Measurements from ENCODE around the gene CFAP46. TPM values are rescaled to one million over a fixed set of nuclear protein-coding genes. Genes with fewer than 3 reads are reported as not detected.
"Not testable (repeated sequence)": the region's sequence is repeated elsewhere in the genome, so short reads cannot be mapped to it uniquely, and the experiment has no call there.

CFAP46 gene
- total RNA-seq, 1 experiment from 2014 or later, result not detected

DNA sequence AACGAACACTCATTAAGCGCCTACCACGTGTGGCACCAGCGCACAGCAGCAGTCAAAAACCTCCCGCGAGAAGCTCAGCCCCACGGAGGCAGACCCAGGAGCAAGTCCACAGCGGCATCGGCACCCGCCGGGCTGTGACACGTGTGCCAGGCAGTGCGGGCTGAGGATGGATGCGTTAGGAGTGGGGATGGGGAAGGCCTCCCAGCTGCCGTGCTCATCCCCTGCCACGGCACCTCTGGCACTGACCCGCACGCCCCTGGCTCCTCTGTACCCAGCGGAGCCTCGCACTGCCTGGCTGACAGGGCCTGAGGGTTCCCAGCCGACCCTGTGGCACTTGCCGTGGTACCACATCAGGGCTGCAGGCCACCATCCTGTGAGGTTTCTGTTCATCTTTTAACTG lies 16.8 kb downstream of the CFAP46 start:
- in situ Hi-C loops (cut with HindIII; ENCODE audit: low pct_unique_long_range_greater_than_20kb, low sequenced_read_pairs), result loop anchor here (25.0 kb wide), 1 partner anchor 212 kb away; no protein-coding TSS in a partner anchor
- DNase-seq (ENCODE audit: low read depth, low spot score), result no peak

DNA sequence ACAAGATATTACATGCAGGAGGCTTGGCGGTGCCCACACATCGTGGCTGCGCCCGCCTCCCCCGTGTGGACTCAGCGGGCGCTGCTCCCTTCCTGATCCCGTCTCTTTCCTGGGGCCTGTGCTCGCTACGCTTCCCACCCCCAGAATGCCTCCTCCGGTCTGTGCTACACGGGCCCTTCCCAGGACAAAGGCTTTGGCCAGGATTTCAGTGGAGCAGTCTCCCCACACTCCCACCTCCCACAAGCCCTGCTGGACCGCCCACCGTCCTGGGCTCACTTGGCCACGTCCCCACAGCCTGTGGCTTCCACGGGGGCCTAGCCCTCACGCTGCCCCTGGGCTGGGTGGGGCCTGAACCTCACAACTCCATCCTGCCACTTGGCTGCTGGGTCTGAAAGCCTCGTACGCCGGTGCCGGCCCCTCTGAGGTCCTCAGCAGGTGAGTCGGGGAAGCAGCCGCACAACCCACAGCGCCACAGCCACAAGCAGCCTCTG lies 17.3 kb downstream of the CFAP46 start:
- DNase-seq (ENCODE audit: low read depth, low spot score), result no peak
- in situ Hi-C loops (cut with HindIII; ENCODE audit: low pct_unique_long_range_greater_than_20kb, low sequenced_read_pairs), result loop anchor here (25.0 kb wide), 1 partner anchor 212 kb away; no protein-coding TSS in a partner anchor

DNA sequence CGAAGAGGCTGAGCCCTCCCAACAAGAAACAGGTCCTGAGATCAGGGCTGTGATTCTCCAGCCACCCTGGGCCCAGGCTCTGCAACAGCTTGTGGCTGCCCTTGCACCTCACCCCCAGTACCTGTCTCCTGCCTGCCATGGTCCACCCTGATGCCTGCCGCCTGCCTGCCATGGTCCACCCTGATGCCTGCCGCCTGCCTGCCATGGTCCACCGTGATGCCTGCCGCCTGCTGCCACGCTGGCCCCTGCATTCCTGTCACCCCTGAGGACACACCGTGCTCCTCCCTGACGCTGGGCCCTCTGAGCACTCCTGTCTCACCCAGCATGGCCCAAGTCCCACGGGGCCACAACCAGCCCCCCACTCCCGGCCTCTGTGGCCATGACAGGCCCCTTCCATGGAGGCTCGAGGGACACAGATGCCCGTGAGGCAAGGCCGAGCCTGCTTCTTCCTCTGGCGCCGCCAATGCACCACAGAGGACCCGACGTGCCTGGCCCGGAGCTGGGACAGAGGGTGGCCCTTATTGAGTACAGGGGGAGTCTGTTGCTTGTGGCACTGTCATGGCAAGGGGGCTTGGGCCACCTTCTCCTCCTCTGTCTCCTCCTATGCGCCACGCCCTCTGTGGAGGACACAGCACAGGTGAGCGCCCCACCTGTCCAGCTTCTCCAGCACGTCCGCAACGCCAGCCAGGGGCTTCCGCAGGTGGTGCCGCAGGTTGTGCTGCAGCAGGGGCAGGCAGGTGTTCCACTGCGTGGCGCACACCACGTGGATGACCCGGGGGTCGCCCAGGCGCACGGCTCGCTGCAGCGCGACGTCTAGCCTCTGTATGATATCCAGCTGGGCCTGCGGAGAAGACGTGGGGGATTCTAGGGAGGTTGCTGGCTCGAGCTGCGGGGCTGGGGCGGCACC lies 18.1 kb downstream of the CFAP46 start:
- no peak for DNase-seq (ENCODE audit: low read depth, low spot score)
- in situ Hi-C loops (cut with HindIII; ENCODE audit: low pct_unique_long_range_greater_than_20kb, low sequenced_read_pairs), result no loop called here

DNA sequence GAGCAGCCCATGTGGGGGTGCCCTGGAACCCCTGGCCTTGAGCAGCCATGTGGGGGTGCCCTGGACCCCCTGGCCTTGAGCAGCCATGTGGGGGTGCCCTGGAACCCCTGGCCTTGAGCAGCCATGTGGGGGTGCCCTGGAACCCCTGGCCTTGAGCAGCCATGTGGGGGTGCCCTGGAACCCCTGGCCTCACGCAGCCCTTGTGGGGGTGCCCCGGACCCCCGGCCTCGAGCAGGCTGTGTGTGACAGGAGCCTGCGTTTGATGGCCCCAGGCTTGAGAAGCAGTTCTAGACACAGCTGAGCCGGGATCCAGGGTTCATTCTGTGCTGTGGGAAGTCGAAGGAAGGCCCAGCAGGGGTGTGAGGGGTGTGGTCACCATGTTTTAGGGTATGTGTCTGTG lies 19.0 kb downstream of the CFAP46 start:
- in situ Hi-C loops (cut with HindIII; ENCODE audit: low pct_unique_long_range_greater_than_20kb, low sequenced_read_pairs); DNase-seq (ENCODE audit: low read depth, low spot score): not testable (repeated sequence)

DNA sequence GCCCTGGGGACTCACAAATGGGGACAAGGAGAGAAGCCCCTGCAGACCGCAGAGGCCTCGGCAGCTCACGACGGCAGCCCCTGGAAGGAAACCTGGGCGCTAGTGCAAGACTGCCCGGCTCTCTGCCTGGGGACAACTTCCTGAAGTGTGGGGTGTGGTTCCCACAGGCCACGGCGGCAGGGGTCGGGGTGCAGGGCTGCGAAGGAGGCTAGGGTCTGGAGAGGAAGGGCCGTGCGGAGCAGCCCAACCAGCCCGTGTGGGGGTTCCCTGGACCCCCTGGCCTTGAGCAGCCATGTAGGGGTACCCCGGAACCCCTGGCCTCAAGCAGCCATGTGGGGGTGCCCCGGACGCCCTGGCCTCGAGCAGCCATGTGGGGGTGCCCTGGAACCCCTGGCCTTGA lies 19.5 kb downstream of the CFAP46 start:
- no peak for DNase-seq (ENCODE audit: low read depth, low spot score)
- in situ Hi-C loops (cut with HindIII; ENCODE audit: low pct_unique_long_range_greater_than_20kb, low sequenced_read_pairs), result no loop called here

DNA sequence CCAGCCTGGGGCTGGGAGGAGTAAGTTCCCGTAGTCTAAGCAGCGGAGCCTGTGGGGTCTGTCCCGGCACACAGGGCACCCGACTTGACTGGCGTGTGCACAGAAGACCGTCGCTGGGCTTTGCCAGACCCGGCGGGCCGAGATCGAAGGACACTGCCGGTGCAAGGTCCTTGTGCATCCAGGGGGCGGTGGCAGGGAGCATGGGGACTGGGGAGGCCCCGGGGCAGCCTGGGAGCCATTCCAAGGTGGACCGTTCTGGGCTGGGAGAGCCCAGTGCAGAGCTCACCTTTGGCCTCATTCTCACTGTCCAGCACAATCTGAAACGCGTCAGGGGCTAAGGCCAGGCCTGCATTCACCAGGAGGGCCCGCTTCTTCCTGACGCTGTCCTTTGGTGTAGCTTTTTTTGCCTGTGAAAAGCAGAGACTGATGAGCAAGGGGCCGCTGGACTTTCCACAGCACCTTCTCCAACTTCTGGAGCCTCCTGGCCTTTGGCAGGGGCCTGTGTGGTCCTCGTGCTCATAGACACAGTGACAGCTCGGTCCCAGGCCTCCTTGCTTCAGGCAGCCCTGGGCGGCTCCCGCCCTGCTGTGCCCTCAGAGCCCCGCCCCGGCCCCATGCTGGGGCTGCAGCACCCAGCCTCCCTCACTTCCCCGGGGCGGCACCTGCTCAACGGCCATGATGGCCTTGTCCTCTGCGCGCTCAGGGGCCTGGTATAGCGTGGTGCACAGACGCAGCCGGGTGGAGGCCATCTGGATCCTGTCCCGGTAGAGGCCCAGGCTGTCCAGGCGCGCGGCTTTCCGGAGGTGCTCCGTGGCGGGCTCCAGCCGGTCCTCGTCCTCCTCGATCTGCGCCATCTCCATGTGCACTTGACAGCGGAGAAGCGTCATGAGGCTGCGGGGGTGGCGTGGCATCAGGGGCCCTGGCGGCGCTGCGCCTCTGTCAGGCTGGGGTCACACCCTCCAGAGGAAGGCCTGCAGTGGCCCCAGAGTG lies 20.3 kb downstream of the CFAP46 start:
- in situ Hi-C loops (cut with HindIII; ENCODE audit: low pct_unique_long_range_greater_than_20kb, low sequenced_read_pairs), result no loop called here
- DNase-seq (ENCODE audit: low read depth, low spot score), result no peak

DNA sequence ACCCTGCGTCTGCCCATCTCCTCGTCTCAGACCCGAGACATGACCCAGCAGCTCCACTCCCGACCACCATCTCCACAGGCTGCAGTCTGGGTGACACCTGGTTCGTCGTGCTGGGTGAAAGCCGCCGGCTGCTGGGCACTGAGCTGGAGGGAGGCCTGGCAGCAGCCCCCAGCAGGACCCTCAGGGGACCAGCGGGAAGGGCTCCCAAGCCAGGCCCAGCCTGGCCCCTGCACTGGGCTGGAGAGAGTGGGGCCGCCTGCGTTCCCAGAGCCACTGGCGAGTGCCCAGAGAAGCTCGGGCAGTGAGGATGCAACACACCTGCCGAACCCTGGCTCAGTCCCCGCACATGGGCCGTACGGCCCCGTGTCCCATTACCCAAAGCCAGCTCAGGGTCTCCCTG lies 21.3 kb downstream of the CFAP46 start:
- in situ Hi-C loops (cut with HindIII; ENCODE audit: low pct_unique_long_range_greater_than_20kb, low sequenced_read_pairs), result no loop called here
- DNase-seq (ENCODE audit: low read depth, low spot score), result no peak

DNA sequence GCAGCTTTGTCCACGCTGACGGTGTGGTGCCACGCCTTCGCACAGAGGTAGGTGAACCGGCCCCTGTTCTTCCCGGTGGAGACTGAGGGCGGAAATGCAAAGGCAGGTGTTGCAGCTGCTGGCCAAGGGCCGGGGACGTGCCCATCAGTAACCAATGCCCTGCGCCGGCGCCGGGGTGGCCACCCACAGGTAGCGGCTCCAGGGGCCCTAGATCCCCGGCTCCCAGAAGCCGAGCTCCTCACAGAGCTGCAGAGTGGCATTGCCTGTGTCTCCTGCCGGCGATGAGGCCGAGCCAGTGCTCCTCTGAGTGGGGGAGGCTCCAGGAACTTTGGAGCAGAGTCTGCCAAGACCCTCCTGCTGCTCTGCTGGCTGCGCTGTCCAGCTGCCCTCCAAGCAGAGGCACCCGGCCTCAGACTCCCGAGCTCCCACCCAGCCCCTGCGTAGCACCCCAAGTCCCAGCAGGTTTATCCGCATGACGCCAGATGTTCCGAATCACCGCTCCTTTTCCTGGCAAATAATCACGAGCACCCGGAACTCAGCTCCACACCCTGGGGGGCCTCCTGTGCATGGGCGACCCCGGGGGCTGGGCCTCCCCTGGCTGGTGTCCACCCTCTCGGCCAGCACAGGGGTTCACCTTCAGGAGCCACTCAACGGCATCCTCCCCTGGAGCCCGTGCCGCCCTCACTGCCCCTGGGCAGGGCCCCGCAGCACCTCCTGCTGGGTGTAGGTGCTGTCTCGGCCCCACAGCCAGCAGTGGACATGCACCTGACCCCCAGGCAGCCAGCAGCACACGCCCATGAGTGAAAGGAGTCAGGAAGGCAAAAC lies 22.1 kb downstream of the CFAP46 start:
- DNase-seq (ENCODE audit: low read depth, low spot score), result no peak
- in situ Hi-C loops (cut with HindIII; ENCODE audit: low pct_unique_long_range_greater_than_20kb, low sequenced_read_pairs), result no loop called here

DNA sequence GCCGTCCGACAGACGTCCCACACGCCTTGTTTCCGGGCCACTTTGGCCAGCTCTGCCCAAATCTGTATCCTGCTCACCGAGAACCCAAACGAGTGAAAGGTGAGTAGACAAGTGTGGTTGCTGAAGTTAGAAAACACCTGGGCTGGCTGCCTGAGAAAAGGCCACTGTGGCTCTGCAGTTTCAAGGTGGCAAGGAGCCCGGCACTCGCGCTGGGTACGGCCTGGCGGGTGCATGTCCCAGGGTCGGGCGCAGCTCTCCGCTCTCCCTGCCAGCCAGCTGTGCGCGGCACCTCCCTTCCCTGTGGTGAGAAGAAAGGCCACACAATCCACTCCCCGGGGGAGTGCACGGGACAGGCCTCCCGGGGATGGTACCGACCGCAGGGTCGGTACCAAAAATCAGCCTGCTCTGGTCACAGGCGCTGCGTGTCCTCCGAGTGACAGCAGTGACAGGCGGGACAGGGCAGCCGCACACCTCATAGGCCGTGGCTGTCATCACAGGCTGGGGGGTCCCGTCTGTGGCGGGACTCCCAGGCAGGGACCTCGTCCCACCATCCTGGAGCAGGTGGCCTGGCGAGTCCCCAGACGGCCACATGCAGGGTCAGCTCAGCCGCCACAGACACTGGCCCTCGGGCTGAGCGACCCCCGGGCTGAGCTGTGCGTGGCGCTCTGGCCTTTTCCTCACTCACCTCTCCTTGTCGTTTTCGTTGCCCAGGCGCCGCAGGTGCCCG lies 22.8 kb downstream of the CFAP46 start:
- in situ Hi-C loops (cut with HindIII; ENCODE audit: low pct_unique_long_range_greater_than_20kb, low sequenced_read_pairs), result no loop called here
- DNase-seq (ENCODE audit: low read depth, low spot score), result no peak

DNA sequence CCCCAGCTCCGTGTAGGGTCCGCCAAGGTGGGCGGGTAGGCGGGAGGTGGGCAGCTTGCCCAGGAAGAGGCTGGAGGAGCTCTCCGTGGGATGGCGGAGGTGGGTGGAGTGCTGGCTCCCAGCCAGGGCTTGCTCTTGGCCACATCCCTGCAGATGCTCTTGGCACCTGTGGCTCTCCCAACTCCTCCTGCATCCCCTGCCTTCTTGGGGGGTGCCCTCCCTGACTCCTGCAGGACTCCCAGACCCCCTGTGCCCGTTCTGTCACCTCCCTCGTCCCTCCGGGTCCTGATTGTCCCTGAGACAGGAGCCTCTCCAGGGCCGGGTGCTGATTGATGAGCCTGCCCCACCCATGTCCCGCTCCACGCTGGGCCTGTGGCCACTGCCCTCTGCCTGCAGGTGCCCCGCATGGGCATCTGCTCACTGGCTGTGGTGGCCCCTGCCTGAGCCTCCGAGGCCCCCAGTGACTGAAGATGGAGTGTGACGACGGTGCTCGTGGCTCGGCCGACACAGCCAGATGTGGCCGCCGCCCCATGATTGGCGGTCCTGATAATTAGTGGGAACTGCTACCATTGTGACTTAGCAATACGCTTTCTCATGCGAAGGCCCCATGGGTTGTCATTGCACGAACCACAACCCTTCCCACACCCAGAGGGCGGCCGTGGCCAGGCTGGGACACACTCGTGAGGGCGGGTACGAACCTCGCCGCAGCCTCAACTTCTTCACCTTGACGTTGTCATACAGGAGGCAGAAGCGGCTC lies 23.6 kb downstream of the CFAP46 start:
- DNase-seq (ENCODE audit: low read depth, low spot score), result no peak
- in situ Hi-C loops (cut with HindIII; ENCODE audit: low pct_unique_long_range_greater_than_20kb, low sequenced_read_pairs), result no loop called here

DNA sequence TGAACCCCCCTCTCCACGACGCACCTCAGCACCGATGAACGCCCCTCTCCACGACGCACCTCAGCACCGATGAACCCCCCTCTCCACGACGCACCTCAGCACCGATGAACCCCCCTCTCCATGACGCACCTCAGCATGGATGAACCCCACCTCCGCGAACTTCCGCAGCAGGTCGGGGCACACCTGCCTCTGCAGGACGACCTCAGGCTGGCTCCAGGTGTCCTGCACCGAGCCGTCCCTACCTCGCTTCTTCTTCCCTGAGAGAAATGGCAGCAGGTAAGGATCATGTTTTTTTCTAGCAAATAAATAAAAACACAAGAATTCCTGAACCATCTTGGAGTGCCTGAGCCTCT lies 24.1 kb downstream of the CFAP46 start:
- in situ Hi-C loops (cut with HindIII; ENCODE audit: low pct_unique_long_range_greater_than_20kb, low sequenced_read_pairs), result no loop called here
- no peak for DNase-seq (ENCODE audit: low read depth, low spot score)

DNA sequence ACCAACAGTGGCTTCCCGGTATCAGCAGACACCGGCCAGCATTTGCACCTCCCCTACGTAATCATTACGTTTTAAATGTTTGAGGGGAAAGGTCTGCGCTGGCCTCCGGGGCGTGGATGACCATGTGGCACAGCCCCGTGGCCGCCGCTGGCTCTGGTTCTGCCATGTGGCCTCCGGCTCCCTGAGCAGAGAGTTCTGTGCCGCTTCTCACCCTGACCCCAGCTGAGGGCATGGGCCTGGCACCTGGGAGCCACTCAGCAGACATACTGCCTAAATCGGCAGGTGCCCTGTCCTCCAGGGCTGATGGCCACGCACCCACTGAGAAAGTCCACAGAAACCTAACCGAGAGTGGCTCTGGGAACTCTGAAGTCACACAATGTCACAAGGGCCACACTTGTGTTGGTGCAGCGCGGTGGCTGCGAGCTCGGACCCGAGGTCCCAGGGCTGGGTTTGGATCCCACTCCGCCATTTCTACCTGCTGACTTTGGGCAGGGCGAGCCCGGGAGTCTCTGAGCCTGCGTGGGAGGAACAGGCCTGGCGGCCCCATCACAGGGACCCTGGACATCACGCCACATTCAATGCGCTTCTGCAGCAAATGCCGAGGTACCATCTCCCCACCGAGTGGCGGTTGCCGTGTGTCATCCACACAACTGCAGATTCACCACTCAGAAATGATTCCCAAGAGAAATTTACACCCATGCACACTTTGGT lies 25.3 kb downstream of the CFAP46 start:
- no peak for DNase-seq (ENCODE audit: low read depth, low spot score)
- in situ Hi-C loops (cut with HindIII; ENCODE audit: low pct_unique_long_range_greater_than_20kb, low sequenced_read_pairs), result no loop called here

DNA sequence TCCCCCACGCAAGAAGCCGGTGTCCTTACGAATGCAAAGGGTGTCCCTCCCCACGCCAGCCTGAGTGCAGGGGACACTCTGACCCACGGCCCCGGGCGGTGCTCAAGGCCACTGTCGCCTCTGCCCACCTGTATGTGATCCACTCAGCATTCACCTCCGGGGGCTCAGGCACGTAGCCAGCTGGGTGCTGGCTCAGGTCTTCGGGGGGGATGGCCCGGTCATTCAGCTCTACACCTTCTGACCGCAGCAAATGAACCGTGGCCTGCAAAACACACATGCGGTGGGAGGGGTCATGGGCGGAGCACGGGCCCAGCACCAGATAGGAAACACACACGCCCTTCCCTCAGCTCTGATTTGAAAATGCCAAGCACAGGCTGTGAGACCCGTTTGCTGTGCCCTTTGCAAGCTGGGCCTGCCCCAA lies 25.9 kb downstream of the CFAP46 start:
- in situ Hi-C loops (cut with HindIII; ENCODE audit: low pct_unique_long_range_greater_than_20kb, low sequenced_read_pairs), result no loop called here
- no peak for DNase-seq (ENCODE audit: low read depth, low spot score)

DNA sequence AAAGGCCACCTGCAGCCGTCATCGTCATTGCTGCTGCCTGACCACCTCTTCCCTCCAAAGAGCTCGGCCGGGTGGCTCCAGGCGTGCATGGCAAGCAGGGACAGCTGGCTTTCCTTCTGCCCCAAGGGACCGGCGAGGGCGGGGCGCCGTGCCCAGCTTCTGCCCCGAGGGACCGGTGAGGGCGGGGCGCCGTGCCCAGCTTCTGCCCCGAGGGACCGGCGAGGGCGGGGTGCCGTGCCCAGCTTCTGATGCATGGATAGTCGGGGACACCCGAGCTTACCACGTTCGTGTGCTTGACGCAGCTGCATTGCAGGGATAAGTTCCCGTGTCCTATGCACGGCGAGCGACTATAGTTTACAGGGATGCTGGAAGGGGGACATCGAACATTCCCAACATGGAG lies 27.0 kb downstream of the CFAP46 start:
- DNase-seq (ENCODE audit: low read depth, low spot score), result no peak
- in situ Hi-C loops (cut with HindIII; ENCODE audit: low pct_unique_long_range_greater_than_20kb, low sequenced_read_pairs), result no loop called here

DNA sequence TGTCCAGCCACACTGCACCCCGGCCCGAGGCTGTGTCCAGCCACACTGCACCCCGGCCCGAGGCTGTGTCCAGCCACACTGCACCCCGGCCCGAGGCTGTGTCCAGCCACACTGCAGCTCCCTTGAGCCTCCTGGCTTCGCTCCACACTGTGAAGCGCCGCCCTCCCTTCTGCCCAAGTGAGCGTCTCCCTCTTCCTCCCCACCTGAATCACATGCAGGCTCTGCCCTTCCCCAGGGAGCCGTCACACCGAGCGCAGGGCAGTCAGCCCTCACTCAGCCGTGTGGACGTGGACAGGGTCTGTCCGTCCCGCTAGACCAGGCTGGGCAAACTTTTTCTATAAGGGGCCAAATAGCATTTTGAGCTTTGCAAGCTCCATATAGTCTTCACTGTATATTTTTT lies 27.6 kb downstream of the CFAP46 start:
- in situ Hi-C loops (cut with HindIII; ENCODE audit: low pct_unique_long_range_greater_than_20kb, low sequenced_read_pairs), result no loop called here
- DNase-seq (ENCODE audit: low read depth, low spot score), result no peak
